ENCODE measurements around the gene ASTL.

DNA sequence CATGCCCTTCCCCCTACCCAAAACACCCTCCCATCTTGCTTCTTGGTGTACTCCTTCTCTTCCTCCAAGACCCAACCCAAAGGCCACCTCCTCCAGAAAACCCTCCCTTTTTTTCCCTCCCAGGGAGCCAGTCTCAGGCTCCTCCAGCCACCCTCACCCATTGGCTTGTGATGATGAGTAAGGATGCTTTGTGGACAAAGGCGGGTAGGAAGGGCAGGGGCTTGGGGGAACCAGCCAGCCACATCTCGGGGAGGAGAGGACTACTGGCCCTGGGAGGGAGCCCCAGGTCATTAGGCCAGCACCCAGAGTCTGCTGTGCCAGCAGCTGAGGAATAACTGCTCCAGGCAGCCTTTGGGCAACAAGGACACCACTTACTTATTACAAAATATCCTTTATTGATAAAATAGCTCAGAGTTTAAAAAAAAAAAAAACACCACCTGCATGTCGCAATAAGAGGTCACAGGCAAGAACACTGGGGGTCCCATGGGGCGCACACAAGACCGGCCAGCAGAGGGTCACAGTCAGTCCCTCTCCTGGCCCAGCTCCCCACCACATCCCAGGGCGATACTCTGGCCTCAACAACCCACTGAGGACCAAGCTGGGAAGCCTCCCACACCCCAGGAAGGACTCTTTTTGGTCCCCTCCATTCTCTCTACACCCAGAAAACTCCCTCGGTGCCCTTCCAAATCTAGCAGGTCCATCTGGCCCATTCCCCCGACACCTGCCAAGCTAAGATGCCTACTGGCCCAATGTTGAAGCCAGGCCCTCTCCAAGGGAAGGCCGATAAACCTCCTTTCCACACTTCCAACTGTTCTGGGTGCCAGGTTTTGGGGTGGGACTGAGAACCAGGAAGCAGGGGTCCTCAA lies 25.6 kb downstream of the ASTL start:
- TF ChIP-seq, protein P1, sequence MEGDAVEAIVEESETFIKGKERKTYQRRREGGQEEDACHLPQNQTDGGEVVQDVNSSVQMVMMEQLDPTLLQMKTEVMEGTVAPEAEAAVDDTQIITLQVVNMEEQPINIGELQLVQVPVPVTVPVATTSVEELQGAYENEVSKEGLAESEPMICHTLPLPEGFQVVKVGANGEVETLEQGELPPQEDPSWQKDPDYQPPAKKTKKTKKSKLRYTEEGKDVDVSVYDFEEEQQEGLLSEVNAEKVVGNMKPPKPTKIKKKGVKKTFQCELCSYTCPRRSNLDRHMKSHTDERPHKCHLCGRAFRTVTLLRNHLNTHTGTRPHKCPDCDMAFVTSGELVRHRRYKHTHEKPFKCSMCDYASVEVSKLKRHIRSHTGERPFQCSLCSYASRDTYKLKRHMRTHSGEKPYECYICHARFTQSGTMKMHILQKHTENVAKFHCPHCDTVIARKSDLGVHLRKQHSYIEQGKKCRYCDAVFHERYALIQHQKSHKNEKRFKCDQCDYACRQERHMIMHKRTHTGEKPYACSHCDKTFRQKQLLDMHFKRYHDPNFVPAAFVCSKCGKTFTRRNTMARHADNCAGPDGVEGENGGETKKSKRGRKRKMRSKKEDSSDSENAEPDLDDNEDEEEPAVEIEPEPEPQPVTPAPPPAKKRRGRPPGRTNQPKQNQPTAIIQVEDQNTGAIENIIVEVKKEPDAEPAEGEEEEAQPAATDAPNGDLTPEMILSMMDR (IDR thresholded peaks at IDR 0.05; ENCODE audit: insufficient read depth, low read length): no peak
- TF ChIP-seq, protein P2, sequence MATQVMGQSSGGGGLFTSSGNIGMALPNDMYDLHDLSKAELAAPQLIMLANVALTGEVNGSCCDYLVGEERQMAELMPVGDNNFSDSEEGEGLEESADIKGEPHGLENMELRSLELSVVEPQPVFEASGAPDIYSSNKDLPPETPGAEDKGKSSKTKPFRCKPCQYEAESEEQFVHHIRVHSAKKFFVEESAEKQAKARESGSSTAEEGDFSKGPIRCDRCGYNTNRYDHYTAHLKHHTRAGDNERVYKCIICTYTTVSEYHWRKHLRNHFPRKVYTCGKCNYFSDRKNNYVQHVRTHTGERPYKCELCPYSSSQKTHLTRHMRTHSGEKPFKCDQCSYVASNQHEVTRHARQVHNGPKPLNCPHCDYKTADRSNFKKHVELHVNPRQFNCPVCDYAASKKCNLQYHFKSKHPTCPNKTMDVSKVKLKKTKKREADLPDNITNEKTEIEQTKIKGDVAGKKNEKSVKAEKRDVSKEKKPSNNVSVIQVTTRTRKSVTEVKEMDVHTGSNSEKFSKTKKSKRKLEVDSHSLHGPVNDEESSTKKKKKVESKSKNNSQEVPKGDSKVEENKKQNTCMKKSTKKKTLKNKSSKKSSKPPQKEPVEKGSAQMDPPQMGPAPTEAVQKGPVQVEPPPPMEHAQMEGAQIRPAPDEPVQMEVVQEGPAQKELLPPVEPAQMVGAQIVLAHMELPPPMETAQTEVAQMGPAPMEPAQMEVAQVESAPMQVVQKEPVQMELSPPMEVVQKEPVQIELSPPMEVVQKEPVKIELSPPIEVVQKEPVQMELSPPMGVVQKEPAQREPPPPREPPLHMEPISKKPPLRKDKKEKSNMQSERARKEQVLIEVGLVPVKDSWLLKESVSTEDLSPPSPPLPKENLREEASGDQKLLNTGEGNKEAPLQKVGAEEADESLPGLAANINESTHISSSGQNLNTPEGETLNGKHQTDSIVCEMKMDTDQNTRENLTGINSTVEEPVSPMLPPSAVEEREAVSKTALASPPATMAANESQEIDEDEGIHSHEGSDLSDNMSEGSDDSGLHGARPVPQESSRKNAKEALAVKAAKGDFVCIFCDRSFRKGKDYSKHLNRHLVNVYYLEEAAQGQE (IDR thresholded peaks at IDR 0.05; ENCODE audit: insufficient replicate concordance, low read depth): no peak
- TF ChIP-seq POLR2AphosphoS5 (IDR thresholded peaks at IDR 0.05; ENCODE audit: low read depth) (no peak), GABPA (IDR thresholded peaks at IDR 0.05; ENCODE audit: low read depth) (no peak), SPI1 (IDR thresholded peaks at IDR 0.05; ENCODE audit: borderline replicate concordance, low read depth) (no peak)

All from HL-60 (cell line).